GM18951 (cell line): ENCODE results near the gene CIDEB.
A peak's percentile ranks its signal among the peaks of the same experiment; 100 is the strongest.

ENCODE experiments used
- POLR2A ChIP-seq: IDR thresholded peaks from 4 replicates; pipeline ENCODE4 v1.6.1; 2011; ENCODE audit warnings: mild to moderate bottlenecking; ENCODE audit not compliant: insufficient read length, insufficient read depth; ENCODE audit errors: extremely low read depth
- in situ Hi-C: fragments of 300-500 bp; cut with MboI; formaldehyde crosslinking; loops from one replicate; pipeline ENCODE4 v1.12.0; 2022; ENCODE audit warnings: low sequenced_read_pairs, mixed read lengths, inconsistent platforms; ENCODE audit not compliant: unreplicated experiment

CIDEB gene

DNA sequence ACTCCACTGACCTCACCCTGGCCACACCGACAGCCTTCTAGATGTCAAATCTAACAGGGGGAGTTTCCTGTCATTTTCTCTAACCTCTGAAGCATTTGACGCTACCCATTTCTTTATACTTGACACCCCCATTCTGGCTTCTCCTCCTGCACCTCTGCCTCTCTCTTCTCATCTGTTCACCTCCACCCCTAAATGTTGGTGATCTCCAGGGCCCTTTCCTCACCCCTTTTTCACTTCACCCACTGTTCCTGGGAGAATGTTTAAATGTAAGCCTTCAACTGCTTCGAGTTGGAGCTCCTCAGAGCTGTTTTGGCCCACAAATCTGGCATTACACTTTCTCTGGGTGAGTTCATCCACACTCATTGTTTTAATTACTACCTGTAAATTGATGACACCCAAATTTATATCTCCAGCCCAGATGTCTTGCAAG lies 35.9 kb downstream of the CIDEB start:
- in situ Hi-C loops: no loop called here
- TF ChIP-seq POLR2A: no peak

DNA sequence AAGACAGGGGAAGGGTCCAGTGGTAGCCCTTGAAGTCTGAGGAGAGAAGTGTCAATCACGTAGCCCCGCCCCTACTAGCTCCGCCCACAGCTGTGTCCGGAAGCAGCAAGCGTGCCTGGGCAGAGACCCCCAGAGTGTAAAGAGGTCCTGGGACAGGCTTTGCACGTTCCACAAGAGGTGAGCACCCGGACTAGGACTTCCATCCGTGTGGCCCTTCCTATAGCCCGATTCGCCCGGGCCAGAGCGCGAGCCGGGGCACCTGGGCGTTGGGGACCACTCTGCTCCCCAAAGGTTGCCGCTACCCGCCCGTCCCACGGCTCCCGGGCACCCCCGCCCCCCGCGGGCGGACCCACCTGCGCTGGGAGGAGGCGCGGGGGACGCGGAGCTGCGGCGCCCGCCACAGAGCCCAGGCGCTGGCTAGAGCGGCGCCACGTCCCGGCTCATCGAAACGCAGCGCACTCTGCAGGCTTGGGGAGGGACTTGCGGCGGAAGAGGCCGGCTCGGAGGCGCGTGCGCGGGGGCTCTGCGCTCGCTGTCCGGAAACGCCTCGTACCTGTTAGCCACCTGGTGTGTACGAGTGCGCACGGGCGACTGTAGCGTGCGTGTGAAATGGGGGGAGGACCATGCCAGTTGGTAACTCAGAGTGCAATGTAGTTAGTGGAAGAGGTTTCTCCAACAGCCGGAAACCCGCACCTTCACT lies 36.5 kb downstream of the CIDEB start, which contains the start of gene RABGGTA:
Gene RABGGTA (minus strand): TSS at position 464 of the 700 bp plus-strand sequence. CDS start 482 bp downstream, outside the sequence.
- in situ Hi-C loops: no loop called here
- peak; percentile 87 for TF ChIP-seq POLR2A

GRCh38 chr14:24270537-24271133 lies 37.1 kb downstream of the CIDEB start:
- TF ChIP-seq POLR2A: no peak
- in situ Hi-C loops: no loop called here

DNA sequence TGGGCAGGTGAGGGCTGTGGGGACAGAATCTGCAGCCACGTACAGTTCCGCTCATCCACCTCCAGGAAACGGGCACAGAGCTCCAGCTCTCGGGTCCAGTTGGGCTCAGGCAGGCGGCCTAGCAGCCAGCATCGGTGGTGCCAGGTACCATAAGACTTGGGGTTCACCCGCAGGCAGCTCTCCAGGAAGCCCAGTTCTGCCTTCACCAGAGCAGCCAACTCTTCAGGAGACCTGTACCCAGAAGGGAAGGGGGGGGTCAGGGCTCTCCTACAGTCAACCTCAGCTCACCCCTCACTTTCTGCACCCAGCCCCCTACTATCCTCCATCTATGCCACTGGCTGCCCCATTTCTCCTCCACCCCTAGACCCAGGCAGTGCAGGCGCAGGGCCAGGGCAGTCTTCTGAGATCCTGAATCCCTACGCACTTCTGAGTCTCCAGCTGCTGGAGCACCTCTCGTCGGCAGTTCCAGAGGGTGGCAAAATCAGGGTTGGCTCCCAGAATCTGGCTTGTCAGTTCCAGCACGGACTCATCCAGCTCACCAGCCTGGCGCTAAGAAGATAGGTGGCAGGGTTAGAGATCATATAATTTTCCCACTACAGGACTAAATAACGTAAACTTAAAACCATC lies 37.8 kb downstream of the CIDEB start:
- in situ Hi-C loops: no loop called here
- TF ChIP-seq POLR2A: no peak

- in situ Hi-C loops: no loop called here
- no peak for TF ChIP-seq POLR2A
Observed at GRCh38 chr14:24269368-24269767, 38.4 kb downstream of the CIDEB start.

DNA sequence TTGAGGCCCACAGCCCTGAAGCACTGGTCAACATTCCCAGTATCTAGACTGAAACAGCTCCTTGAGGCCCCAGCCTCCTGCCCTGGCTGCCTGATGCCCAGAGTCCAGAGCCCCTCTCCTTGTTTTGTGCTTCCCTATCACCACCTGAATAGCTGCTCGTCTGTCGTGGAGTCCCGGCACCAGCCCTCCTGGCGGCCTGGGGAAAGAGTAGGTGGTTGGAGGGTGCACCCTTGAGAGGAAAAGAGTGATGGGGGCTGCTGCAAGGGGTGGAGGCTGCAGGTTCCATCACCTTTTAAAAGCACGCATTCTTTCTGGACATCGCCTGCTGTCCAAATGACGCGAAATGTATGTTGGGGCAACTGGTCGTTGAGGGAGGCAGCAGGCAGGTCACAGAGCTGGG lies 39.6 kb downstream of the CIDEB start:
- no peak for TF ChIP-seq POLR2A
- in situ Hi-C loops: no loop called here

GRCh38 chr14:24267516-24267915 lies 40.3 kb downstream of the CIDEB start:
- in situ Hi-C loops: no loop called here

GRCh38 chr14:24266344-24267244 lies 41.2 kb downstream of the CIDEB start:
- in situ Hi-C loops: no loop called here

More at GRCh38 chr14:24267516-24267915, 40.3 kb downstream of the CIDEB start:
- no peak for TF ChIP-seq POLR2A

GRCh38 chr14:24264298-24264697 lies 43.5 kb downstream of the CIDEB start:
- in situ Hi-C loops: no loop called here
- no peak for TF ChIP-seq POLR2A

More at GRCh38 chr14:24266344-24267244, 41.2 kb downstream of the CIDEB start:
- TF ChIP-seq POLR2A: no peak

GRCh38 chr14:24263848-24264247 lies 43.9 kb downstream of the CIDEB start:
- in situ Hi-C loops: no loop called here
- no peak for TF ChIP-seq POLR2A

DNA sequence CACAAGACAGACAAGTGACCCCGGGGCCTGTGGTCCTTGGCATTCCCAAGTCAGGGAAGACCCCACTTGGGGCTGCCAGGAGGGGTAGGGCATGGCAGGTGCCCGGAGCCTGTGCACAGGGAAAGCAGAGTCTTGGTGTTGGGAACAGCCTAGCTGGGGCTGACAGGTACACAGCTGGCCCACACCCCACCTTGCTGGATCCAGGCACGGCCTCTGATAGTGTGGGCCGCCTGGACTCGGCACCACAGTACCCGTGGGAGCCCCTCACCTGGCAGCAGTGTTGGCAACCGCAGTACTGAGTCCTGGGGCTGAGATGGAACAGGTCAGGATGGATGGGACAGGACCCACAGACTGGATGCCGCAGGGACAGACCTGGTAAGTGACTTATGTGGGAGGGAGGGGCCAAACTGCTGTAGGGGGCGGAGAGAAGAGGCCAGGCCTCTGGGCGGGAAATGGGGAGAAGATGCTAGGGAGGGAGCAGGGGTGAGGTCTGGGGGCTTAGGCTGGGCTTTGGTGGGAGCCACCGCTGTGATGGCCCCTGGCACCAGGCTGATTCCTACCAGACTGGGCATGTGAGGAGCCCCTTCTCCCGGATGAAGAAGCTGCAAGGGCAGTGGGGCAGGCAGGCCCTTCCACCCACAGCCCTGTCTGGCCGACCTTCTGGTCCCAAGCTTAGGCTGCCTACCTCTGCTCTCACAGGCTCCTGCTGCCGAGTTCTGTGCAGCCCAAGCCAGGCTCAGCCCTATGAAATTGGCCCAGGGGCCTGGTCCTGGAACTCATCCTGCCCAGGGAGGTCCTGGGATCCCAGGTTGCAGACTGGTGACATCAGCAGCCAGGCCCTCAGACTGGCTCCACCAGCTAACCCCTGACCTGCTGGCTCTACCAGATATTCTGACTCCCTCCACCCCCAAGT lies 44.7 kb downstream of the CIDEB start, which contains the start of gene TGM1:
Gene TGM1 (minus strand): TSS at position 357 of the 913 bp plus-strand sequence. CDS start 825 bp downstream, outside the sequence.
- TF ChIP-seq POLR2A: no peak
- in situ Hi-C loops: no loop called here

GRCh38 chr14:24261969-24262327 lies 45.8 kb downstream of the CIDEB start:
- no peak for TF ChIP-seq POLR2A
- in situ Hi-C loops: no loop called here
